H9 (cell line): Measurements from ENCODE around the gene CDH1. TPM values are rescaled to one million over a fixed set of nuclear protein-coding genes. Genes with fewer than 3 reads are reported as not detected.
A peak's percentile ranks its signal among the peaks of the same experiment; 100 is the strongest.

ENCODE experiments used
- DNase-seq: peaks from one replicate; pipeline ENCODE4 v3.0.0-alpha.2; 2017
- H2AFZ ChIP-seq: one replicate; pipeline ENCODE4 v1.6.1; 2013; ENCODE audit warnings: mild to moderate bottlenecking, low read length, control low read depth, moderate library complexity
- H2AK5ac ChIP-seq: 2 replicates; pipeline ENCODE4 v1.6.1; 2013; ENCODE audit warnings: low read length, control low read depth, mixed read lengths; ENCODE audit not compliant: insufficient read length
- H2BK120ac ChIP-seq: one replicate; pipeline ENCODE4 v1.6.1; 2013; ENCODE audit warnings: low read depth, mild to moderate bottlenecking, low read length, control low read depth, inconsistent platforms; ENCODE audit not compliant: poor library complexity, severe bottlenecking
- H2BK12ac ChIP-seq: 2 replicates; pipeline ENCODE4 v1.6.1; 2013; ENCODE audit warnings: low read length, control low read depth, mixed read lengths, low read depth; ENCODE audit not compliant: insufficient read length
- H2BK15ac ChIP-seq: 2 replicates; pipeline ENCODE4 v1.6.1; 2013; ENCODE audit warnings: low read depth, low read length, control low read depth
- H2BK20ac ChIP-seq: one replicate; pipeline ENCODE4 v1.6.1; 2013; ENCODE audit warnings: low read depth, mild to moderate bottlenecking, low read length, control low read depth, inconsistent platforms; ENCODE audit not compliant: poor library complexity, severe bottlenecking
- H2BK5ac ChIP-seq: 2 replicates; pipeline ENCODE4 v1.6.1; 2013; ENCODE audit warnings: low read length, control low read depth, mixed read lengths; ENCODE audit not compliant: insufficient read length
- H3K14ac ChIP-seq: 2 replicates; pipeline ENCODE4 v1.6.1; 2013; ENCODE audit warnings: low read length, control low read depth; ENCODE audit not compliant: insufficient read depth
- H3K18ac ChIP-seq: 2 replicates; pipeline ENCODE4 v1.6.1; 2013; ENCODE audit warnings: low read depth, mild to moderate bottlenecking, mixed read lengths, low read length, control low read depth; ENCODE audit not compliant: insufficient read length
- H3K23ac ChIP-seq: 2 replicates; pipeline ENCODE4 v1.6.1; 2013; ENCODE audit warnings: low read length, control low read depth, mixed read lengths, low read depth; ENCODE audit not compliant: insufficient read length
- H3K23me2 ChIP-seq: 2 replicates; pipeline ENCODE4 v1.6.1; 2013; ENCODE audit warnings: low read depth, mild to moderate bottlenecking, mixed read lengths, low read length, control low read depth; ENCODE audit not compliant: insufficient read length, poor library complexity, severe bottlenecking
- H3K27ac ChIP-seq: 2 replicates; pipeline ENCODE4 v1.5.1; 2013; ENCODE audit warnings: low read length, control low read depth, mixed read lengths, low read depth; ENCODE audit not compliant: insufficient read length
- H3K27me3 ChIP-seq: 2 replicates; pipeline ENCODE4 v1.6.1; 2013; ENCODE audit warnings: low read length, control low read depth, inconsistent platforms; ENCODE audit not compliant: insufficient read depth
- H3K4ac ChIP-seq: 2 replicates; pipeline ENCODE4 v1.6.1; 2013; ENCODE audit warnings: low read depth, mild to moderate bottlenecking, control low read depth, inconsistent platforms, low read length, moderate library complexity
- H3K4me1 ChIP-seq: 2 replicates; pipeline ENCODE4 v1.6.1; 2013; ENCODE audit warnings: low read length, control low read depth, inconsistent platforms; ENCODE audit not compliant: insufficient read depth
- H3K4me2 ChIP-seq: 2 replicates; pipeline ENCODE4 v1.6.1; 2013; ENCODE audit warnings: low read length, control low read depth, mixed read lengths; ENCODE audit not compliant: insufficient read length, insufficient read depth
- H3K56ac ChIP-seq: 2 replicates; pipeline ENCODE4 v1.6.1; 2013; ENCODE audit warnings: low read depth, mild to moderate bottlenecking, mixed read lengths, low read length, control low read depth; ENCODE audit not compliant: insufficient read length
- H3K79me1 ChIP-seq: 2 replicates; pipeline ENCODE4 v1.6.1; 2013; ENCODE audit warnings: low read depth, mild to moderate bottlenecking, moderate library complexity, low read length, control low read depth, inconsistent platforms; ENCODE audit not compliant: insufficient read depth, poor library complexity, severe bottlenecking
- H3K79me2 ChIP-seq: 2 replicates; pipeline ENCODE4 v1.6.1; 2013; ENCODE audit warnings: low read length, control low read depth, inconsistent platforms; ENCODE audit not compliant: insufficient read depth
- H3K9ac ChIP-seq: 2 replicates; pipeline ENCODE4 v1.6.1; 2013; ENCODE audit warnings: low read length, control low read depth, mixed read lengths; ENCODE audit not compliant: insufficient read length; ENCODE audit errors: extremely low read depth
- H3K9me3 ChIP-seq: one replicate; pipeline ENCODE4 v1.6.1; 2013; ENCODE audit warnings: low read depth, low read length, inconsistent platforms; ENCODE audit not compliant: control insufficient read depth
- H3T11ph ChIP-seq: one replicate; pipeline ENCODE4 v1.6.1; 2013; ENCODE audit warnings: mild to moderate bottlenecking, low read length, control low read depth, inconsistent platforms
- H4K20me1 ChIP-seq: one replicate; pipeline ENCODE4 v1.6.1; 2013; ENCODE audit not compliant: control insufficient read depth, insufficient read length, insufficient read depth
- H4K5ac ChIP-seq: 2 replicates; pipeline ENCODE4 v1.6.1; 2013; ENCODE audit warnings: low read depth, mild to moderate bottlenecking, mixed read lengths, low read length, control low read depth; ENCODE audit not compliant: insufficient read length
- H4K8ac ChIP-seq: replicated peaks from 2 replicates; pipeline ENCODE4 v1.6.1; 2013; ENCODE audit warnings: low read length, control low read depth, mixed read lengths, low read depth; ENCODE audit not compliant: insufficient read length
- H4K91ac ChIP-seq: 2 replicates; pipeline ENCODE4 v1.6.1; 2013; ENCODE audit warnings: low read depth, mild to moderate bottlenecking, moderate library complexity, mixed read lengths, low read length, control low read depth; ENCODE audit not compliant: insufficient read length
- H3K27ac Mint-ChIP-seq, 3 experiments: 2 replicates in 2 of 3; 3 replicates in 1 of 3; pipeline ENCODE4 v1.8.0; 2020 to 2021; ENCODE audit warnings: mixed read lengths in 3 of 3, mild to moderate bottlenecking in 1 of 3, moderate library complexity in 1 of 3
- H3K27me3 Mint-ChIP-seq: 2 replicates; pipeline ENCODE4 v1.8.0; 2021; ENCODE audit warnings: low read depth, mild to moderate bottlenecking, moderate library complexity, mixed read lengths
- H3K36me3 Mint-ChIP-seq, 3 experiments: 2 replicates in 2 of 3; 3 replicates in 1 of 3; pipeline ENCODE4 v1.8.0; 2020 to 2021; ENCODE audit warnings: low read depth in 3 of 3, mixed read lengths in 3 of 3; ENCODE audit not compliant: insufficient read depth in 1 of 3
- H3K4me1 Mint-ChIP-seq, 2 experiments: 2 replicates each; pipeline ENCODE4 v1.8.0; 2020; ENCODE audit warnings: mixed read lengths in 2 of 2
- H3K4me3 Mint-ChIP-seq, 2 experiments: 2 replicates in 1 of 2; 3 replicates in 1 of 2; pipeline ENCODE4 v1.8.0; 2020 to 2021; ENCODE audit warnings: mild to moderate bottlenecking in 2 of 2, mixed read lengths in 2 of 2, moderate library complexity in 1 of 2
- H3K9me3 Mint-ChIP-seq, 2 experiments: 2 replicates in 1 of 2; 3 replicates in 1 of 2; pipeline ENCODE4 v1.8.0; 2020; ENCODE audit warnings: mild to moderate bottlenecking in 2 of 2, mixed read lengths in 2 of 2, moderate library complexity in 1 of 2
- WGBS: extraction: QIAGEN DNeasy Blood & Tissue Kit; methylation state at CpG from one replicate; pipeline ENCODE4 v1.1.7; 2013; ENCODE audit warnings: missing lambda C conversion rate, low lambda C conversion rate, mixed read lengths; ENCODE audit not compliant: insufficient read length; ENCODE audit errors: extremely low coverage; 5-methylcytosine and 5-hydroxymethylcytosine counted together
- total RNA-seq: library from RNA; stranded (reverse); gene quantifications from 2 replicates; pipeline ENCODE4 v1.2.1, GENCODE V29; 2021
- TF ChIP-seq, protein P1 (sequence below): fragments of 200-600 bp; sonication (generic); conservative IDR thresholded peaks from 3 replicates; pipeline ENCODE4 v1.8.0; 2021; ENCODE audit warnings: antibody characterized with exemption, mild to moderate bottlenecking

The CDH1 gene
- total RNA-seq, 1 experiment from 2014 or later, result 237 TPM

DNA sequence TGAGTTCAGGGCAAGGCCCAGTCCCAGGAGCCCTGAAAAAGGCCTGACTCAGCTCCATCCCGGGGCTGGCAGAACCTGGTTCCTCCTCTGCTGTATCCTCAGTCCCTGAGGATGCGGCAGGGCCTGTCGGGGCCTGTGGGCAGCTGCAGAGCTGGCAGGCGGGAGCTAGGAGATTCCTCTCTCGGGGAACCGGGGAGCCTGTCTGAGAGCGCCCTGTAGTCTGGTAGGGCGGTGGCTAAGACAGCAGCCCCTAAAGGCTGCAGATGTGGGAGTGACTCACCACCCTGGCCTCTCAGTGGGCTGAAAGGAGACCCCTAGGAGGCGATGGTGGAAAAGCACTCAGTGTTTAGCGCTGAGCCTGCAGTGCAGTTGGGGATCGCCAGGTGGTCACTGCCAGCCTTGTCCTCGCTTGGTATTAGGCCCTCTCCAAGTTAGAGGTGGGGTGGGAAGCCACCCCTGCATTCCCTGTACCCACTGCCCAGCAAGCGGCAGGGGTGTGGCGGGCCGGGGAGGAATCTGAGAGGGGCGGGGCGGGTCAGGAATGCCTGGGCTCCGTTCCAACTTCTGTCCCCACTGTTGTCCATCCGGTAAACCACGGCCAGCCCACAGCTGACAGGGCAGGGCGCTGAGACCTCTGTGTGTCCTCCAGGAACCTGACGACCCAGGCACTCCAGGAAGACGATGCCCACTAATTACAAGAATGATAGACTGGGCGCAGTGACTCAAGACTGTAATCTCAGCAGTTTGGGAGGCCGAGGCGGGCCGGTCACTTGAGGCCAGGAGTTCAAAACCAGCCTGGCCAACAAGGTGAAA, 29.5 kb upstream of the CDH1 start:
- Histone ChIP-seq H3K4me1 (no peaks in the 10 kb centered on the region), H3T11ph (no peak overlapping the region), H2BK5ac (no peak overlapping the region), H2BK15ac (no peak overlapping the region), H2BK12ac (no peak overlapping the region), H3K23me2 (no peaks in the 10 kb centered on the region), H3K79me2 (no peaks in the 10 kb centered on the region), H3K18ac (no peak overlapping the region), H3K23ac (no peak overlapping the region), H2AK5ac (no peak overlapping the region), H3K27ac (no peak overlapping the region), H3K79me1 (no peaks in the 10 kb centered on the region), H4K91ac (no peak overlapping the region), H3K9me3 (no peaks in the 10 kb centered on the region), H3K4me2 (no peak overlapping the region), H3K14ac (no peak overlapping the region), H2BK20ac (no peak overlapping the region), H4K8ac (no peak overlapping the region), H2BK120ac (no peak overlapping the region), H3K4ac (no peak overlapping the region), H2AFZ (no peak overlapping the region), H3K9ac (no peak overlapping the region), H3K56ac (no peak overlapping the region), H4K5ac (no peak overlapping the region), H3K27me3 (no peaks in the 10 kb centered on the region), H4K20me1 (no peaks in the 10 kb centered on the region)
- peaks cover 17 to 32% of the 10 kb centered on the region in 2 experiments for H3K4me1 Mint-ChIP-seq
- TF ChIP-seq, protein P1, sequence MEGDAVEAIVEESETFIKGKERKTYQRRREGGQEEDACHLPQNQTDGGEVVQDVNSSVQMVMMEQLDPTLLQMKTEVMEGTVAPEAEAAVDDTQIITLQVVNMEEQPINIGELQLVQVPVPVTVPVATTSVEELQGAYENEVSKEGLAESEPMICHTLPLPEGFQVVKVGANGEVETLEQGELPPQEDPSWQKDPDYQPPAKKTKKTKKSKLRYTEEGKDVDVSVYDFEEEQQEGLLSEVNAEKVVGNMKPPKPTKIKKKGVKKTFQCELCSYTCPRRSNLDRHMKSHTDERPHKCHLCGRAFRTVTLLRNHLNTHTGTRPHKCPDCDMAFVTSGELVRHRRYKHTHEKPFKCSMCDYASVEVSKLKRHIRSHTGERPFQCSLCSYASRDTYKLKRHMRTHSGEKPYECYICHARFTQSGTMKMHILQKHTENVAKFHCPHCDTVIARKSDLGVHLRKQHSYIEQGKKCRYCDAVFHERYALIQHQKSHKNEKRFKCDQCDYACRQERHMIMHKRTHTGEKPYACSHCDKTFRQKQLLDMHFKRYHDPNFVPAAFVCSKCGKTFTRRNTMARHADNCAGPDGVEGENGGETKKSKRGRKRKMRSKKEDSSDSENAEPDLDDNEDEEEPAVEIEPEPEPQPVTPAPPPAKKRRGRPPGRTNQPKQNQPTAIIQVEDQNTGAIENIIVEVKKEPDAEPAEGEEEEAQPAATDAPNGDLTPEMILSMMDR, result peak; percentile 64
- peak; percentile 91 for DNase-seq
- H3K36me3 Mint-ChIP-seq, result peaks cover 0 to 3% (median 2%) of the 10 kb centered on the region in 3 experiments; a peak in 4 of 7 replicates
- no CpG with 5 or more reads among the region's 27 CpGs for WGBS
- H3K9me3 Mint-ChIP-seq, result no peaks in the 10 kb centered on the region
- H3K27me3 Mint-ChIP-seq, result no peaks in the 10 kb centered on the region
- no peak overlapping the region for H3K4me3 Mint-ChIP-seq
- H3K27ac Mint-ChIP-seq, result peak overlapping the region; percentile 82 to 94 (median 85); a peak in 4 of 7 replicates
